NT2/D1 (cell line): ENCODE data around the gene DCP1B.

Experiments
- DNase-seq: peaks from one replicate; pipeline ENCODE4 v3.0.0-alpha.2; 2011; ENCODE audit warnings: low read depth, low spot score
- H3K27me3 ChIP-seq: 2 replicates; pipeline ENCODE4 v1.6.0; 2011; ENCODE audit warnings: mild to moderate bottlenecking; ENCODE audit not compliant: insufficient read length, insufficient read depth
- H3K36me3 ChIP-seq: 2 replicates; pipeline ENCODE4 v1.6.1; 2011; ENCODE audit warnings: mild to moderate bottlenecking, low read length, mixed read lengths; ENCODE audit not compliant: insufficient read depth, insufficient read length
- H3K4me1 ChIP-seq: 2 replicates; pipeline ENCODE4 v1.5.1; 2011; ENCODE audit not compliant: insufficient read depth, insufficient read length
- H3K4me3 ChIP-seq: 2 replicates; pipeline ENCODE4 v1.5.1; 2011; ENCODE audit warnings: low read depth; ENCODE audit not compliant: insufficient read length
- H3K9ac ChIP-seq: 2 replicates; pipeline ENCODE4 v1.6.0; 2011; ENCODE audit warnings: low read depth; ENCODE audit not compliant: insufficient read length
- H3K9me3 ChIP-seq: 2 replicates; pipeline ENCODE4 v1.5.1; 2011; ENCODE audit warnings: mild to moderate bottlenecking, low read length; ENCODE audit not compliant: insufficient read depth
- SUZ12 ChIP-seq: IDR thresholded peaks from 2 replicates; pipeline ENCODE4 v1.6.1; 2011; ENCODE audit not compliant: insufficient read length, insufficient read depth; ENCODE audit errors: extremely low read depth
- YY1 ChIP-seq: IDR thresholded peaks from 2 replicates; pipeline ENCODE4 v1.6.1; 2011; ENCODE audit not compliant: insufficient read length, insufficient read depth
- ZNF274 ChIP-seq: IDR thresholded peaks from 2 replicates; pipeline ENCODE4 v1.6.1; 2011; ENCODE audit warnings: mild to moderate bottlenecking, low read depth, low read length

Gene DCP1B

DNA sequence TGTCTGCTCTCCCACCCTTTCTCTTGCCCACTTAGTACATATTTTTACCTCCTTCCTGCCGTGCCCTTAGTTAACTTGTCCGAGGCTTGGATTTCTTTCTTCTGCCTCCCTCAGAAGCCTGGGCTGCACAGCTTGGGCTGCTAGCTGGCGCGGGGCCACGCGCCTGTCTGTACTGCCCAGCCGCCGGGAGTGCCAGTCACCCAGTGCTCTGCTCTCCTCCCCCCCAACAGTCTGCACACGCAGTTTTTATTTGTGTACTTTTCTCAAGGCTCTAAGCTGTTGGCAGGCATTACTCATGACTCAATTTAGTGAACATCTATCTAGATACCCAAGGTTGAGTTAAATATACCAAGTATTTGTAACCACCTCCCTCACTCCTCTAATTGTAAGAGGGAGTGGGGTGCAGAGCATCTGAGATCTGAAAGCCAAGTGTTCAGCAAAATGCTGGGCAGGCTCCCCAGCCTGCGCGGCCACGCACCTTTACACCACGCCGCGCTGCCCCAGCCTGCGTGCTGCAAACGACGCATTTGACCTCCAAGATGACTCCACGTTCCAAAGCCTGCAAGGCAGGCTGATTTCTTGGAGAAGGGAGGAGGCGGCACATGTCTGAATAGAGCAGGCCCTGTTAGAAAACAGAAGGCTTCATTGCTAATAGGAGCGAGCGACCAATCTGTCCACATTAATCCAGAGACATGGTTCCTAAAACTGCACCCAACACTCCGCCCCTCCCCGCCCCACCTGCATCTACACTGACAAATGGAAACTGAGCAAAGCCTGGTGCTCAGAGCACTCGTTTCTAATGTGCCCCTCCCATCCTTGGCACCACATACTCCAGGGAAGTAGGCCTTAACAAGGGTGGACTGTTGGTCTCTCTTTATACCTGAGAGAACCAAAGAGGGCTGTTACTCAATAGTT lies 67.6 kb downstream of the DCP1B start:
- Histone ChIP-seq H3K36me3 (peaks cover 41% of the 10 kb centered on the region), H3K4me1 (peaks cover 10% of the 10 kb centered on the region), H3K9ac (no peak overlapping the region), H3K27me3 (no peaks in the 10 kb centered on the region), H3K4me3 (no peak overlapping the region), H3K9me3 (no peaks in the 10 kb centered on the region)
- DNase-seq: no peak
- TF ChIP-seq YY1 (no peak), ZNF274 (no peak), SUZ12 (no peak)

DNA sequence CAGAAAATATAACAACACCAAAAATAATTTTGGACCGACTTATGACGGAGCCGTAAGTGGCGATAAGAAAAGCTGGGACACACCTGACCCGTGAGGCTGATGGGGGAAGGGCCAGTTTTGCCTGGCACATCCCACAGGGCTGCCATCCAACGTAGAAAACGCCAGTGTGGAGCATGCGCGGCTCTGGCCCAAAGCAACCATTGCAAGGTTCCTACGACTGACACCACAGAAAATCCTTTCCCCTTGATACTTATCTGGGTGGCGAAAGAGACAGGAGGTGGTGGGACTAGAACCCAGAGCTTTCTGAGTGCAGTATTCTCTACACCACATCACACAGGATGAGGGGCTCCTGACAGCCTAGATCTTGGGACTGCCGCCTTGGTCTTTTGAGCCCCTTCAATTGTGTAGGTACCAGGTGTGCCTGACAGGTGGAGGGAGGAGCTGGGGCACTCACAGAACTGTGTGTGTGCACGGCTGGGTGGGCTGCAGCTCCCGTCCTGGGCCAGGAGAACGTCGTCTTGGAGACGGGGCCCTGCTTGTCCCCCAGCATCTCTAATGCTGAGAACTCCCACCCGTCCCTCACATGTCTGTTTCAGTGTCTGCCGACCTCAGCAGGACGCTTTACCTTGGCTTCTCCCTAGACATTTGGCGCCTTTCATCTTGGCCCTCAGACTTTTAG lies 68.4 kb downstream of the DCP1B start:
- peaks cover 37% of the 10 kb centered on the region for H3K36me3 ChIP-seq
- no peak for DNase-seq
- H3K4me3 ChIP-seq: no peak overlapping the region
- H3K27me3 ChIP-seq: no peaks in the 10 kb centered on the region
- H3K9me3 ChIP-seq: no peaks in the 10 kb centered on the region
- H3K9ac ChIP-seq: no peak overlapping the region
- TF ChIP-seq SUZ12: no peak
- no peak for TF ChIP-seq YY1
- no peak for TF ChIP-seq ZNF274
- H3K4me1 ChIP-seq: peaks cover 10% of the 10 kb centered on the region

DNA sequence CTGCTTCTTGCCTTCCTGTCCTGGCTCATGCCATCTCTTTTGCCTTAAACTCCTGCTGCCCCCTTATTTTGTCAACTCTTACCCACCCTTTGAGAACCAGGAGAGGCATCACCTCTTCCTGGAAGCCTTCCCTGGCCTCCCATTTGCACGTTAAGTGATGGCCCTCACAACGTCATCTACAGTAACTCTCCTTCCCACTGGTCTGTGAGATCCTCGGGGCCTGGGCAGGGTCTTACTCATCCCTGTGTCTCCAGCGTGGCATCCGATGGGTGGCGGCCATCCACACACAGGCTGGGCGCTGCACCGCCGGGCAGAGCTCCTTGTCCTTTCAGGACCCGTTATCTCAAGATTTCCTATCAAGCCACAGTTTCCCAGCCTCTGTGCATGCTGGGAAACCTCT lies 69.0 kb downstream of the DCP1B start:
- Histone ChIP-seq H3K36me3 (peaks cover 36% of the 10 kb centered on the region), H3K4me1 (peaks cover 10% of the 10 kb centered on the region), H3K27me3 (no peaks in the 10 kb centered on the region), H3K4me3 (no peak overlapping the region), H3K9ac (no peak overlapping the region), H3K9me3 (no peaks in the 10 kb centered on the region)
- DNase-seq: no peak
- TF ChIP-seq SUZ12 (no peak), ZNF274 (no peak), YY1 (no peak)

DNA sequence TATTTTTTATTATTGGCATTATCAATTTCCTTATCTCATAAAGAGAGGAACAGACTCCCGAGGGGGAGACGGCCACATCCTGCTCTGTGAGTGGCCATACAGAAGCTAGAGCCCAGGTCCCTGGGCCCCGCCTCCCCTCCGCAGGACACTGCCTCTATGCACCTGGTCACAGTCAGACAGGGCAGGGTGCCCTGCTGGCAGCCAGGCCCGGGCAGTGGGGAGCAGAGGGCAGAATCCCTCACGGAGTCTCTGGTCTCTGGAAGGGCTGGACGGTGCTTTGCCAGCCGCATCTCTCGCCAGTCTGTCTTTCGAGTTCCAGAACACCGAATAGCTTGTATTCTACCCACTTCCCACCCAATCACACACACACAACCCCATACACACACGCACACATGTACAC lies 69.4 kb downstream of the DCP1B start:
- Histone ChIP-seq H3K4me1 (peaks cover 10% of the 10 kb centered on the region), H3K9me3 (no peaks in the 10 kb centered on the region), H3K36me3 (peaks cover 33% of the 10 kb centered on the region), H3K27me3 (no peaks in the 10 kb centered on the region), H3K9ac (no peak overlapping the region), H3K4me3 (no peak overlapping the region)
- DNase-seq: no peak
- TF ChIP-seq ZNF274 (no peak), SUZ12 (no peak), YY1 (no peak)

DNA sequence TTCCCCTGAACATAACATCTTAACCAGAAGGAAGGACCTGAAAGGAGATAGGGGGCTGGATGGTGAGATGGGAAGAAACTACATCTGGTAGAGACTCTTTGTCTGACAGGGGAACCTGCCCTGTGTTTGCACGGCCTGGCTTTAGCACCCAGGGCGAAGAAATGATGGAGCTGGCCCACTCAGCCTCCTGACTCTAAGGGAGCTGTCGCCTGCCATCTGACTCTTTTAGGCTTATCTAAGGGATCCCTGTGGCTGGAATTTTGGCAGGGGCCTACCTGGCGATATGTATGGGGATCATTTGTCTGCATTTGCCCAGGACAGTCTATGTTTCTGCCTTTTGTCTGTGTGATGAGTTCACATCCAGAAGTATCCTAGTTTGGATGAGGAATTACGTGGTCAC lies 70.2 kb downstream of the DCP1B start:
- Histone ChIP-seq H3K9ac (peak overlapping the region; percentile 34), H3K9me3 (no peaks in the 10 kb centered on the region), H3K4me1 (peaks cover 7% of the 10 kb centered on the region), H3K27me3 (no peaks in the 10 kb centered on the region), H3K4me3 (no peak overlapping the region), H3K36me3 (peaks cover 25% of the 10 kb centered on the region)
- DNase-seq: no peak
- no peak for TF ChIP-seq YY1
- TF ChIP-seq SUZ12: no peak
- TF ChIP-seq ZNF274: no peak

DNA sequence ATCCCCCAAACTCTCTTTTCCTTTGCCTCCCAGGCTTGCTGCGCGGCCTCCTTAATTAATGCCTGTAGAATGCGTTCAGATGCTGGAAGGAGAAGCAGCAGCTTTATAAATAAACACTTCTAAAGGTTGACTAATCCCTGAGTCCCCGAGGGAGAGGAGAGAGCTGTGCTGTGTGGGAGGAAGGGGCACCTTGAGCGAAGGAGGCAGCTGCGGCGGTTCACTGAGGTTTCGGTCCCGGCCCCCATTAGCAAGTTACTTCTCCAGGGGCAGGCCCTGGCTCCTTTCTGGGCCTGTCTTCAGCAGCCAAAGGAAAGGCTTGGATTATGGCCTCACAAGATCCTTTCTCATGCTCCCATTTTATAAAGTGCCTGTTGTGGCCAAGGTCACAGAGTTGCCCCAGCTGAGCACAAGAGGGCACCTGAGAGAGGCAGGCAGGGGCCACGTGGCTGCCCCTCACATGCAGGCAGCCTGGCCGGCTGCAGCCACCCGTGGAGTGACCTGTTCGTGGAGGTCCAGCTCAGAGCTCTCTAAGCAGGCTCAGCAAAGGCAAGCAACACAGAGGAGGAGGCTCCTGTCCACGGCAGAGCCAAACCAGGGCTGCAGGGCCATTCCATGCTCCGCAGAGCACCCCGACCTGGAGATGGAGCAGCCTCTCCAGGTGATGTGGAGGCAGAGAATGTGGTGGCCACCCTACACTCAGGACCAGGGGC lies 70.8 kb downstream of the DCP1B start:
- DNase-seq: no peak
- no peak overlapping the region for H3K4me3 ChIP-seq
- TF ChIP-seq SUZ12 (no peak), ZNF274 (no peak), YY1 (no peak)
- H3K9ac ChIP-seq: peak overlapping the region; percentile 34
- H3K4me1 ChIP-seq: peaks cover 7% of the 10 kb centered on the region
- no peaks in the 10 kb centered on the region for H3K27me3 ChIP-seq
- no peaks in the 10 kb centered on the region for H3K9me3 ChIP-seq
- H3K36me3 ChIP-seq: peaks cover 19% of the 10 kb centered on the region
